GM19035 (cell line): ENCODE results near the gene TENM3.

ENCODE experiments used
- ATAC-seq: cut with Tn5 transposase; IDR thresholded peaks from one replicate; pipeline ENCODE4 v1.9.1; 2021; ENCODE audit not compliant: unreplicated experiment

Gene TENM3

GRCh38 chr4:182391111-182391684 is 148.0 kb downstream of the TENM3 start:
- ATAC-seq = no peak

GRCh38 chr4:182394181-182394580 is 151.0 kb downstream of the TENM3 start:
- ATAC-seq = no peak

- ATAC-seq = no peak
Measured at GRCh38 chr4:182400081-182400480, 156.9 kb downstream of the TENM3 start.

GRCh38 chr4:182400790-182401189 is 157.6 kb downstream of the TENM3 start:
- no peak for ATAC-seq

- no peak for ATAC-seq
Measured at GRCh38 chr4:182404376-182404775, 161.2 kb downstream of the TENM3 start.

- ATAC-seq = no peak
Measured at GRCh38 chr4:182405087-182405486, 161.9 kb downstream of the TENM3 start.

- no peak for ATAC-seq
Measured at GRCh38 chr4:182409271-182409670, 166.1 kb downstream of the TENM3 start.

- no peak for ATAC-seq
Measured at GRCh38 chr4:182411391-182411790, 168.2 kb downstream of the TENM3 start.

- ATAC-seq = no peak
Measured at GRCh38 chr4:182413550-182413949, 170.3 kb downstream of the TENM3 start.

GRCh38 chr4:182415116-182415515 is 171.9 kb downstream of the TENM3 start:
- no peak for ATAC-seq

- ATAC-seq = no peak
Measured at GRCh38 chr4:182416067-182416466, 172.9 kb downstream of the TENM3 start.

- no peak for ATAC-seq
Measured at GRCh38 chr4:182418054-182418734, 175.0 kb downstream of the TENM3 start.

GRCh38 chr4:182420189-182420588 is 177.0 kb downstream of the TENM3 start:
- no peak for ATAC-seq

- no peak for ATAC-seq
Measured at GRCh38 chr4:182421753-182422152, 178.6 kb downstream of the TENM3 start.

- ATAC-seq = no peak
Measured at GRCh38 chr4:182425302-182425701, 182.1 kb downstream of the TENM3 start.

GRCh38 chr4:182426901-182427300 is 183.7 kb downstream of the TENM3 start:
- no peak for ATAC-seq

GRCh38 chr4:182427554-182427953 is 184.4 kb downstream of the TENM3 start:
- no peak for ATAC-seq

GRCh38 chr4:182429896-182430295 is 186.7 kb downstream of the TENM3 start:
- ATAC-seq = no peak

- no peak for ATAC-seq
Measured at GRCh38 chr4:182432819-182433218, 189.6 kb downstream of the TENM3 start.

- ATAC-seq = no peak
Measured at GRCh38 chr4:182434720-182435119, 191.5 kb downstream of the TENM3 start.

GRCh38 chr4:182435401-182435800 is 192.2 kb downstream of the TENM3 start:
- no peak for ATAC-seq

GRCh38 chr4:182443070-182443469 is 199.9 kb downstream of the TENM3 start:
- ATAC-seq = no peak

- ATAC-seq = no peak
Measured at GRCh38 chr4:182447767-182448280, 204.6 kb downstream of the TENM3 start.
